ENCODE data around the gene BLVRB. TPM values are rescaled to one million over a fixed set of nuclear protein-coding genes. Genes with fewer than 3 reads are reported as not detected.

The BLVRB gene
- total RNA-seq, 1 experiment from 2014 or later, result 35.1 TPM

GRCh38 chr19:40472516-40472915, 7.0 kb upstream of the BLVRB start (continued):
- TF ChIP-seq, protein P1, sequence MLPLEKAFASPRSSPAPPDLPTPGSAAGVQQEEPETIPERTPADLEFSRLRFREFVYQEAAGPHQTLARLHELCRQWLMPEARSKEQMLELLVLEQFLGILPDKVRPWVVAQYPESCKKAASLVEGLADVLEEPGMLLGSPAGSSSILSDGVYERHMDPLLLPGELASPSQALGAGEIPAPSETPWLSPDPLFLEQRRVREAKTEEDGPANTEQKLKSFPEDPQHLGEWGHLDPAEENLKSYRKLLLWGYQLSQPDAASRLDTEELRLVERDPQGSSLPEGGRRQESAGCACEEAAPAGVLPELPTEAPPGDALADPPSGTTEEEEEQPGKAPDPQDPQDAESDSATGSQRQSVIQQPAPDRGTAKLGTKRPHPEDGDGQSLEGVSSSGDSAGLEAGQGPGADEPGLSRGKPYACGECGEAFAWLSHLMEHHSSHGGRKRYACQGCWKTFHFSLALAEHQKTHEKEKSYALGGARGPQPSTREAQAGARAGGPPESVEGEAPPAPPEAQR (CRISPR knock-in tag; IDR thresholded peaks at IDR 0.05), result no peak
- TF ChIP-seq IRF1 (CRISPR knock-in tag; IDR thresholded peaks at IDR 0.05), result no peak
- TF ChIP-seq, protein P2, sequence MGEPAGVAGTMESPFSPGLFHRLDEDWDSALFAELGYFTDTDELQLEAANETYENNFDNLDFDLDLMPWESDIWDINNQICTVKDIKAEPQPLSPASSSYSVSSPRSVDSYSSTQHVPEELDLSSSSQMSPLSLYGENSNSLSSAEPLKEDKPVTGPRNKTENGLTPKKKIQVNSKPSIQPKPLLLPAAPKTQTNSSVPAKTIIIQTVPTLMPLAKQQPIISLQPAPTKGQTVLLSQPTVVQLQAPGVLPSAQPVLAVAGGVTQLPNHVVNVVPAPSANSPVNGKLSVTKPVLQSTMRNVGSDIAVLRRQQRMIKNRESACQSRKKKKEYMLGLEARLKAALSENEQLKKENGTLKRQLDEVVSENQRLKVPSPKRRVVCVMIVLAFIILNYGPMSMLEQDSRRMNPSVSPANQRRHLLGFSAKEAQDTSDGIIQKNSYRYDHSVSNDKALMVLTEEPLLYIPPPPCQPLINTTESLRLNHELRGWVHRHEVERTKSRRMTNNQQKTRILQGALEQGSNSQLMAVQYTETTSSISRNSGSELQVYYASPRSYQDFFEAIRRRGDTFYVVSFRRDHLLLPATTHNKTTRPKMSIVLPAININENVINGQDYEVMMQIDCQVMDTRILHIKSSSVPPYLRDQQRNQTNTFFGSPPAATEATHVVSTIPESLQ (CRISPR knock-in tag; IDR thresholded peaks at IDR 0.05), result no peak

DNA sequence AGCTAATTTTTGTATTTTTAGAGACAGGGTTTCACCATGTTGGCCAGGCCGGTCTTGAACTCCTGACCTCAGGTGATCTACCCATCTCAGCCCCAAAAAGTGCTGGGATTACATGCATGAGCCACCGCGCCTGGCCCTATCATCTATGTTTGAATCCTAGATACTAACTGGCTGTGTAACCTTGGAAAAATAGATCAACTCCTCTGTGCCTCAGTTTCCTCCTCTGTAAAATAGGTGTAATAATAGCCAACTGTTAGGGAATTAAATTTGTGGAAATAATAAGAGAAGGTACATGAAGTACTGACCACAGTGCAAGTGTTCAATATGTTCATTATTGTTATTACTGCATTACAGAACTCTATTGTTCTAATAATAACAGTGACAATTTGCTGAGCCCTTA, 5.6 kb upstream of the BLVRB start:
- Mint-ChIP-seq H3K9me3 (no peaks in the 10 kb centered on the region), H3K4me1 (peaks cover 6% of the 10 kb centered on the region), H3K4me3 (no peak overlapping the region), H3K27ac (no peak overlapping the region), H3K36me3 (0 out of 2 replicates have a peak, but pooled peaks cover 2% of the 10 kb centered on the region), H3K27me3 (ENCODE audit: low read depth) (peaks cover 33% of the 10 kb centered on the region)
- DNase-seq (ENCODE audit: low spot score), result no peak
- POLR2A ChIA-PET, result no interaction called here
- CTCF ChIA-PET, result interaction anchor here (0.7 to 1.4 kb wide), 2 partner anchors 49 to 52 kb away, joined by 3 to 5 read pairs; no protein-coding TSS in a partner anchor
- TF ChIP-seq ZNF263 (CRISPR knock-in tag; IDR thresholded peaks at IDR 0.05; ENCODE audit: low read depth) (no peak), HMGA2 (CRISPR knock-in tag; IDR thresholded peaks at IDR 0.05) (no peak), JUN (CRISPR knock-in tag; IDR thresholded peaks at IDR 0.05) (no peak), TP53 (CRISPR knock-in tag; IDR thresholded peaks at IDR 0.05) (no peak), TCF7 (CRISPR knock-in tag; IDR thresholded peaks at IDR 0.05; ENCODE audit: low read depth) (no peak), MAX (CRISPR knock-in tag; IDR thresholded peaks at IDR 0.05) (no peak), ZMAT4 (CRISPR knock-in tag; IDR thresholded peaks at IDR 0.05) (no peak), ZNF138 (CRISPR knock-in tag; conservative IDR thresholded peaks at IDR 0.05) (no peak), E2F4 (CRISPR knock-in tag; IDR thresholded peaks at IDR 0.05; ENCODE audit: borderline replicate concordance, low read depth) (no peak), ESRRA (CRISPR knock-in tag; IDR thresholded peaks at IDR 0.05; ENCODE audit: borderline replicate concordance) (no peak), SOX15 (CRISPR knock-in tag; IDR thresholded peaks at IDR 0.05) (no peak), PRDM15 (CRISPR knock-in tag; IDR thresholded peaks at IDR 0.05) (no peak)
- TF ChIP-seq, protein P3, sequence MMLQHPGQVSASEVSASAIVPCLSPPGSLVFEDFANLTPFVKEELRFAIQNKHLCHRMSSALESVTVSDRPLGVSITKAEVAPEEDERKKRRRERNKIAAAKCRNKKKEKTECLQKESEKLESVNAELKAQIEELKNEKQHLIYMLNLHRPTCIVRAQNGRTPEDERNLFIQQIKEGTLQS (CRISPR knock-in tag; conservative IDR thresholded peaks at IDR 0.05), result no peak
- ATAC-seq, result no peak
